NCI-H146 treated with DMSO at 0.1 percent for 48 hours (cell line): Measurements from ENCODE around the gene SMPDL3B.
"Not testable (repeated sequence)": the region's sequence is repeated elsewhere in the genome, so short reads cannot be mapped to it uniquely, and the experiment has no call there.

Experiments used
- DNase-seq: peaks from one replicate; lab custom pipeline; 2025; ENCODE audit not compliant: unreplicated experiment; lab: John Stamatoyannopoulos, UW

Gene SMPDL3B

GRCh38 chr1:27967884-27968466, 33.2 kb downstream of the SMPDL3B start:
- DNase-seq, result no peak

- DNase-seq, result no peak
Measured at GRCh38 chr1:27968692-27969091, 33.9 kb downstream of the SMPDL3B start.

GRCh38 chr1:27970401-27970800, 35.6 kb downstream of the SMPDL3B start:
- no peak for DNase-seq

- peak; percentile 4 for DNase-seq
Measured at GRCh38 chr1:27971674-27972073, 36.9 kb downstream of the SMPDL3B start.

GRCh38 chr1:27972141-27972540, 37.3 kb downstream of the SMPDL3B start:
- no peak for DNase-seq

GRCh38 chr1:27973771-27974416, 39.1 kb downstream of the SMPDL3B start:
- no peak for DNase-seq

GRCh38 chr1:27974417-27974781, 39.6 kb downstream of the SMPDL3B start:
- DNase-seq, result no peak

GRCh38 chr1:27979151-27979858, 44.5 kb downstream of the SMPDL3B start:
- peak; percentile 1 for DNase-seq

- DNase-seq, result no peak
Measured at GRCh38 chr1:27979859-27980201, 45.0 kb downstream of the SMPDL3B start.

GRCh38 chr1:27980216-27980845, 45.5 kb downstream of the SMPDL3B start:
- no peak for DNase-seq

- DNase-seq, result no peak
Measured at GRCh38 chr1:27981145-27981544, 46.3 kb downstream of the SMPDL3B start.

GRCh38 chr1:27990920-27991537, 56.2 kb downstream of the SMPDL3B start:
- DNase-seq, result no peak

- DNase-seq, result no peak
Measured at GRCh38 chr1:27992276-27992675, 57.5 kb downstream of the SMPDL3B start.

- no peak for DNase-seq
Measured at GRCh38 chr1:27993241-27993640, 58.4 kb downstream of the SMPDL3B start.

GRCh38 chr1:27994060-27994459, 59.3 kb downstream of the SMPDL3B start:
- DNase-seq, result no peak

GRCh38 chr1:27994526-27994925, 59.7 kb downstream of the SMPDL3B start:
- not testable (repeated sequence) for DNase-seq

- no peak for DNase-seq
Measured at GRCh38 chr1:27999055-27999454, 64.3 kb downstream of the SMPDL3B start.

GRCh38 chr1:28002600-28002999, 67.8 kb downstream of the SMPDL3B start:
- no peak for DNase-seq

- DNase-seq, result not testable (repeated sequence)
Measured at GRCh38 chr1:28003117-28003516, 68.3 kb downstream of the SMPDL3B start.
